ENCODE data around the gene GIPC3.

The GIPC3 gene

GRCh38 chr19:3575949-3576673 lies 9.2 kb upstream of the GIPC3 start:
- Histone ChIP-seq H3K27me3 (ENCODE audit: insufficient read depth, poor library complexity, severe bottlenecking) (no peaks in the 10 kb centered on the region), H3K4me3 (ENCODE audit: severe bottlenecking) (no peak overlapping the region), H3K9me3 (ENCODE audit: severe bottlenecking) (no peaks in the 10 kb centered on the region), H3K27ac (ENCODE audit: poor library complexity, severe bottlenecking) (no peak overlapping the region), H3K4me1 (ENCODE audit: insufficient read depth, poor library complexity, severe bottlenecking) (peaks cover 2% of the 10 kb centered on the region), H3K36me3 (ENCODE audit: low read depth) (peaks cover 15% of the 10 kb centered on the region)
- no peak for DNase-seq (ENCODE audit: low spot score)
- TF ChIP-seq CTCF (IDR thresholded peaks at IDR 0.05; ENCODE audit: poor library complexity, severe bottlenecking), result no peak
- no peak for ATAC-seq (ENCODE audit: low read depth)

- no peak for TF ChIP-seq CTCF (IDR thresholded peaks at IDR 0.05; ENCODE audit: poor library complexity, severe bottlenecking)
- ATAC-seq (ENCODE audit: low read depth) (no peak), DNase-seq (ENCODE audit: low spot score) (no peak)
- H3K9me3 ChIP-seq (ENCODE audit: severe bottlenecking), result no peaks in the 10 kb centered on the region
- no peaks in the 10 kb centered on the region for H3K27me3 ChIP-seq (ENCODE audit: insufficient read depth, poor library complexity, severe bottlenecking)
- H3K27ac ChIP-seq (ENCODE audit: poor library complexity, severe bottlenecking), result no peak overlapping the region
- H3K4me1 ChIP-seq (ENCODE audit: insufficient read depth, poor library complexity, severe bottlenecking), result peaks cover 2% of the 10 kb centered on the region
- peaks cover 15% of the 10 kb centered on the region for H3K36me3 ChIP-seq (ENCODE audit: low read depth)
- H3K4me3 ChIP-seq (ENCODE audit: severe bottlenecking), result no peak overlapping the region
Measured at GRCh38 chr19:3576696-3577443, 8.4 kb upstream of the GIPC3 start.

GRCh38 chr19:3577723-3578344 lies 7.4 kb upstream of the GIPC3 start:
- ATAC-seq (ENCODE audit: low read depth), result no peak
- TF ChIP-seq CTCF (IDR thresholded peaks at IDR 0.05; ENCODE audit: poor library complexity, severe bottlenecking), result no peak
- H3K9me3 ChIP-seq (ENCODE audit: severe bottlenecking), result no peaks in the 10 kb centered on the region
- DNase-seq (ENCODE audit: low spot score), result no peak
- no peak overlapping the region for H3K4me3 ChIP-seq (ENCODE audit: severe bottlenecking)
- no peaks in the 10 kb centered on the region for H3K27me3 ChIP-seq (ENCODE audit: insufficient read depth, poor library complexity, severe bottlenecking)
- peaks cover 15% of the 10 kb centered on the region for H3K36me3 ChIP-seq (ENCODE audit: low read depth)
- no peaks in the 10 kb centered on the region for H3K4me1 ChIP-seq (ENCODE audit: insufficient read depth, poor library complexity, severe bottlenecking)
- H3K27ac ChIP-seq (ENCODE audit: poor library complexity, severe bottlenecking), result no peak overlapping the region

GRCh38 chr19:3578390-3578789 lies 6.9 kb upstream of the GIPC3 start:
- H3K27me3 ChIP-seq (ENCODE audit: insufficient read depth, poor library complexity, severe bottlenecking), result no peaks in the 10 kb centered on the region
- H3K9me3 ChIP-seq (ENCODE audit: severe bottlenecking), result no peaks in the 10 kb centered on the region
- H3K4me3 ChIP-seq (ENCODE audit: severe bottlenecking), result no peak overlapping the region
- H3K4me1 ChIP-seq (ENCODE audit: insufficient read depth, poor library complexity, severe bottlenecking), result no peaks in the 10 kb centered on the region
- DNase-seq (ENCODE audit: low spot score) (no peak), ATAC-seq (ENCODE audit: low read depth) (no peak)
- peaks cover 15% of the 10 kb centered on the region for H3K36me3 ChIP-seq (ENCODE audit: low read depth)
- TF ChIP-seq CTCF (IDR thresholded peaks at IDR 0.05; ENCODE audit: poor library complexity, severe bottlenecking), result no peak
- H3K27ac ChIP-seq (ENCODE audit: poor library complexity, severe bottlenecking), result no peak overlapping the region
